M059J (cell line): ENCODE results near the gene LMX1B. TPM values are rescaled to one million over a fixed set of nuclear protein-coding genes. Genes with fewer than 3 reads are reported as not detected.

ENCODE experiments used
- DNase-seq: peaks from one replicate; pipeline ENCODE4 v3.0.0-alpha.2; 2012; ENCODE audit warnings: low read depth
- total RNA-seq: library from RNA; depleted of rRNA; stranded (reverse); fragments of >200 nt; shearing (Covaris generic); gene quantifications from 2 replicates; pipeline ENCODE4 v1.2.3, GENCODE V29; 2014

LMX1B gene
- total RNA-seq, 1 experiment from 2014 or later = 0.02 TPM

- no peak for DNase-seq
These were observed 44.6 kb downstream of the LMX1B start for GRCh38 chr9:126658201-126658825.

GRCh38 chr9:126658956-126659555 lies 45.3 kb downstream of the LMX1B start:
- DNase-seq = no peak

GRCh38 chr9:126661122-126661520 lies 47.4 kb downstream of the LMX1B start:
- no peak for DNase-seq

GRCh38 chr9:126661521-126662251 lies 48.0 kb downstream of the LMX1B start:
- DNase-seq = peak; percentile 25

GRCh38 chr9:126663661-126664072 lies 49.9 kb downstream of the LMX1B start:
- DNase-seq = no peak

GRCh38 chr9:126664900-126665643 lies 51.3 kb downstream of the LMX1B start:
- DNase-seq = no peak

GRCh38 chr9:126665644-126666035 lies 51.9 kb downstream of the LMX1B start:
- no peak for DNase-seq

- DNase-seq = no peak
These were observed 52.6 kb downstream of the LMX1B start for GRCh38 chr9:126666155-126666803.

- DNase-seq = no peak
These were observed 53.7 kb downstream of the LMX1B start for GRCh38 chr9:126667190-126668055.

- DNase-seq = no peak
These were observed 54.3 kb downstream of the LMX1B start for GRCh38 chr9:126668058-126668457.

- no peak for DNase-seq
These were observed 55.4 kb downstream of the LMX1B start for GRCh38 chr9:126669108-126669507.

- no peak for DNase-seq
These were observed 56.5 kb downstream of the LMX1B start for GRCh38 chr9:126670270-126670669.

- DNase-seq = no peak
These were observed 57.7 kb downstream of the LMX1B start for GRCh38 chr9:126671381-126671831.

- no peak for DNase-seq
These were observed 58.3 kb downstream of the LMX1B start for GRCh38 chr9:126671983-126672382.

- no peak for DNase-seq
These were observed 59.0 kb downstream of the LMX1B start for GRCh38 chr9:126672634-126673284.

- DNase-seq = no peak
These were observed 60.1 kb downstream of the LMX1B start for GRCh38 chr9:126673689-126674364.

- no peak for DNase-seq
These were observed 60.8 kb downstream of the LMX1B start for GRCh38 chr9:126674365-126675146.

- no peak for DNase-seq
These were observed 61.4 kb downstream of the LMX1B start for GRCh38 chr9:126675147-126675467.

GRCh38 chr9:126676102-126676684 lies 62.5 kb downstream of the LMX1B start:
- DNase-seq = no peak
